Measurements from ENCODE around the gene RDH5.

The RDH5 gene

GRCh38 chr12:55681142-55682077 lies 38.8 kb upstream of the RDH5 start:
- no peaks in the 10 kb centered on the region for H3K36me3 ChIP-seq
- peak; percentile 69 for DNase-seq
- peak overlapping the region; percentile 41 for H3K4me3 ChIP-seq (ENCODE audit: low read depth, low read length)
- H3K9me3 ChIP-seq (ENCODE audit: severe bottlenecking), result no peaks in the 10 kb centered on the region
- TF ChIP-seq CTCF (IDR thresholded peaks at IDR 0.05; ENCODE audit: low read depth, low read length), result peak; percentile 60
- H3K27ac ChIP-seq, result no peak overlapping the region
- H3K27me3 ChIP-seq (ENCODE audit: insufficient read depth, low read depth, severe bottlenecking), result no peaks in the 10 kb centered on the region

GRCh38 chr12:55682087-55682796 lies 38.0 kb upstream of the RDH5 start:
- H3K9me3 ChIP-seq (ENCODE audit: severe bottlenecking), result no peaks in the 10 kb centered on the region
- H3K27me3 ChIP-seq (ENCODE audit: insufficient read depth, low read depth, severe bottlenecking), result no peaks in the 10 kb centered on the region
- no peak overlapping the region for H3K27ac ChIP-seq
- TF ChIP-seq CTCF (IDR thresholded peaks at IDR 0.05; ENCODE audit: low read depth, low read length), result no peak
- no peak for DNase-seq
- peak overlapping the region; percentile 41 for H3K4me3 ChIP-seq (ENCODE audit: low read depth, low read length)
- H3K36me3 ChIP-seq, result no peaks in the 10 kb centered on the region

- Histone ChIP-seq H3K27me3 (ENCODE audit: insufficient read depth, low read depth, severe bottlenecking) (no peaks in the 10 kb centered on the region), H3K36me3 (no peaks in the 10 kb centered on the region), H3K27ac (no peak overlapping the region), H3K9me3 (ENCODE audit: severe bottlenecking) (no peaks in the 10 kb centered on the region), H3K4me3 (ENCODE audit: low read depth, low read length) (no peak overlapping the region)
- TF ChIP-seq CTCF (IDR thresholded peaks at IDR 0.05; ENCODE audit: low read depth, low read length), result no peak
- no peak for DNase-seq
Measured at GRCh38 chr12:55683676-55684075, 36.5 kb upstream of the RDH5 start.

- H3K9me3 ChIP-seq (ENCODE audit: severe bottlenecking), result no peaks in the 10 kb centered on the region
- no peak overlapping the region for H3K27ac ChIP-seq
- DNase-seq, result no peak
- H3K36me3 ChIP-seq, result no peaks in the 10 kb centered on the region
- H3K4me3 ChIP-seq (ENCODE audit: low read depth, low read length), result no peak overlapping the region
- TF ChIP-seq CTCF (IDR thresholded peaks at IDR 0.05; ENCODE audit: low read depth, low read length), result no peak
- H3K27me3 ChIP-seq (ENCODE audit: insufficient read depth, low read depth, severe bottlenecking), result no peaks in the 10 kb centered on the region
Measured at GRCh38 chr12:55684761-55685370, 35.3 kb upstream of the RDH5 start.

- DNase-seq, result no peak
- H3K9me3 ChIP-seq (ENCODE audit: severe bottlenecking), result no peaks in the 10 kb centered on the region
- H3K27ac ChIP-seq, result no peak overlapping the region
- H3K36me3 ChIP-seq, result no peaks in the 10 kb centered on the region
- no peak for TF ChIP-seq CTCF (IDR thresholded peaks at IDR 0.05; ENCODE audit: low read depth, low read length)
- no peak overlapping the region for H3K4me3 ChIP-seq (ENCODE audit: low read depth, low read length)
- H3K27me3 ChIP-seq (ENCODE audit: insufficient read depth, low read depth, severe bottlenecking), result no peaks in the 10 kb centered on the region
Measured at GRCh38 chr12:55685671-55686070, 34.5 kb upstream of the RDH5 start.

Data from WERI-Rb-1 (cell line).